Keratinocyte (primary cell): Measurements from ENCODE around the gene VWC2L. TPM values are rescaled to one million over a fixed set of nuclear protein-coding genes. Genes with fewer than 3 reads are reported as not detected.

Experiments
- DNase-seq: peaks from one replicate; pipeline ENCODE4 v3.0.0-alpha.2; 2011; ENCODE audit warnings: low read depth, missing footprints, low spot score
- FAIRE-seq: peaks from 2 replicates; lab custom pipeline; 2011; peaks lifted over from hg19 to GRCh38; lab: Jason Lieb, UNC
- H2AFZ ChIP-seq: 2 replicates; pipeline ENCODE4 v1.6.0; 2012; ENCODE audit warnings: low read length, control low read depth, inconsistent platforms; ENCODE audit not compliant: control insufficient read depth
- H3K27ac ChIP-seq: 2 replicates; pipeline ENCODE4 v1.5.1; 2011; ENCODE audit warnings: low read length; ENCODE audit not compliant: control insufficient read depth, insufficient read depth
- H3K27me3 ChIP-seq: 3 replicates; pipeline ENCODE4 v1.6.0; 2011; ENCODE audit warnings: low read length; ENCODE audit not compliant: control insufficient read depth, insufficient read depth; ENCODE audit errors: extremely low read depth
- H3K36me3 ChIP-seq, 2 experiments: 2 replicates in 1 of 2; 3 replicates in 1 of 2; pipeline ENCODE4 v1.5.1; 2011; ENCODE audit warnings: low read length in 2 of 2, mild to moderate bottlenecking in 1 of 2; ENCODE audit not compliant: control insufficient read depth in 2 of 2, insufficient read depth in 2 of 2; ENCODE audit errors: extremely low read depth in 1 of 2
- H3K4me1 ChIP-seq: 3 replicates; pipeline ENCODE4 v1.5.1; 2011; ENCODE audit warnings: low read length; ENCODE audit not compliant: control insufficient read depth, insufficient read depth; ENCODE audit errors: extremely low read depth
- H3K4me2 ChIP-seq: 3 replicates; pipeline ENCODE4 v1.6.0; 2011; ENCODE audit warnings: low read depth, low read length; ENCODE audit not compliant: control insufficient read depth, insufficient read depth; ENCODE audit errors: extremely low read depth
- H3K4me3 ChIP-seq, 3 experiments: fragments of 200-600 bp in 1 of 3; sonication (generic) in 1 of 3; 2 replicates in 2 of 3; 3 replicates in 1 of 3; pipeline ENCODE4 v1.5.1; 2011 to 2016; ENCODE audit warnings: low read length in 3 of 3, mild to moderate bottlenecking in 3 of 3, control low read depth in 2 of 3, inconsistent platforms in 1 of 3, low read depth in 1 of 3, mixed read lengths in 1 of 3, mixed run types in 1 of 3, moderate library complexity in 1 of 3; ENCODE audit not compliant: control insufficient read depth in 2 of 3, insufficient read depth in 2 of 3; ENCODE audit errors: extremely low read depth in 1 of 3
- H3K79me2 ChIP-seq: 2 replicates; pipeline ENCODE4 v1.6.0; 2012; ENCODE audit warnings: low read length; ENCODE audit not compliant: control insufficient read depth, insufficient read depth
- H3K9ac ChIP-seq: 3 replicates; pipeline ENCODE4 v1.6.0; 2011; ENCODE audit warnings: low read length; ENCODE audit not compliant: control insufficient read depth, insufficient read depth; ENCODE audit errors: extremely low read depth
- H3K9me1 ChIP-seq: 3 replicates; pipeline ENCODE4 v1.6.0; 2011; ENCODE audit warnings: low read length; ENCODE audit not compliant: control insufficient read depth, insufficient read depth; ENCODE audit errors: extremely low read depth
- H3K9me3 ChIP-seq: 2 replicates; pipeline ENCODE4 v1.5.1; 2012; ENCODE audit warnings: low read depth, low read length; ENCODE audit not compliant: control insufficient read depth
- H4K20me1 ChIP-seq: 3 replicates; pipeline ENCODE4 v1.6.0; 2011; ENCODE audit warnings: low read length; ENCODE audit not compliant: control insufficient read depth, insufficient read depth; ENCODE audit errors: extremely low read depth
- CTCF ChIP-seq, 3 experiments: IDR thresholded peaks in 1 of 3; conservative IDR thresholded peaks in 1 of 3; optimal IDR thresholded peaks in 1 of 3; 2 replicates in 2 of 3; 3 replicates in 1 of 3; pipeline versions ENCODE3 to v1.5.1; 2011; ENCODE audit warnings: low read length in 3 of 3, mild to moderate bottlenecking in 3 of 3, moderate library complexity in 2 of 3, control low read depth in 1 of 3, inconsistent platforms in 1 of 3; ENCODE audit not compliant: insufficient read depth in 2 of 3; ENCODE audit errors: extremely low read depth in 1 of 3
- EZH2 ChIP-seq: IDR thresholded peaks from one replicate; pipeline ENCODE4 v1.6.1; 2012; ENCODE audit warnings: inconsistent platforms, mild to moderate bottlenecking, low read length, moderate library complexity
- dilution Hi-C: fragments of 300-500 bp; cut with MboI; formaldehyde crosslinking; loops from one replicate; pipeline ENCODE4 v1.7.0; 2020; ENCODE audit warnings: low sequenced_read_pairs; ENCODE audit not compliant: extremely low pct_ligation_motif_present
- polyA plus RNA-seq, 5 experiments: library from polyadenylated mRNA; depleted of rRNA in 3 of 5; stranded (reverse) in 3 of 5; stranded (forward) in 1 of 5; unstranded in 1 of 5; fragments of >200 nt; gene quantifications; 1 replicate in 1 of 5; 2 replicates in 3 of 5; 3 replicates in 1 of 5; pipeline versions ENCODE4 v1.2.1 to v1.2.3, GENCODE V29; 2011 to 2012; ENCODE audit warnings: missing spikeins in 2 of 5, low read depth in 1 of 5, low replicate concordance in 1 of 5

The VWC2L gene
- polyA plus RNA-seq, 1 donor (not counting 4 experiments of a cell fraction or from before 2014, with no cell fraction given), result not detected

- no peaks in the 10 kb centered on the region for H3K79me2 ChIP-seq
- no peaks in the 10 kb centered on the region for H3K4me1 ChIP-seq
- no peak overlapping the region for H3K4me2 ChIP-seq
- no peaks in the 10 kb centered on the region for H4K20me1 ChIP-seq
- H3K4me3 ChIP-seq, result no peak overlapping the region
- DNase-seq, result no peak
- no peak for FAIRE-seq
- H3K27me3 ChIP-seq, result no peaks in the 10 kb centered on the region
- no peak for TF ChIP-seq CTCF (optimal IDR thresholded peaks at IDR 0.05 in 1 of 3, IDR thresholded peaks at IDR 0.05 in 1 of 3, conservative IDR thresholded peaks at IDR 0.05 in 1 of 3; ENCODE audit: extremely low read depth in 1 of 3, insufficient read depth in 2 of 3, low read length in 3 of 3)
- no peak for TF ChIP-seq EZH2
- no peak overlapping the region for H3K27ac ChIP-seq
- no peaks in the 10 kb centered on the region for H3K9me1 ChIP-seq
- H3K9ac ChIP-seq, result no peak overlapping the region
- no peaks in the 10 kb centered on the region for H3K9me3 ChIP-seq
- no peaks in the 10 kb centered on the region for H3K36me3 ChIP-seq
- dilution Hi-C loops, result no loop called here
- no peak overlapping the region for H2AFZ ChIP-seq
Measured at GRCh38 chr2:214482728-214483127, 71.9 kb downstream of the VWC2L start.

GRCh38 chr2:214484239-214484638, 73.4 kb downstream of the VWC2L start:
- FAIRE-seq (no peak), DNase-seq (no peak)
- H3K4me3 ChIP-seq, result no peak overlapping the region
- no peak overlapping the region for H3K4me2 ChIP-seq
- no peaks in the 10 kb centered on the region for H3K36me3 ChIP-seq
- H2AFZ ChIP-seq, result no peak overlapping the region
- no peaks in the 10 kb centered on the region for H3K9me3 ChIP-seq
- H3K9ac ChIP-seq, result no peak overlapping the region
- no peak overlapping the region for H3K27ac ChIP-seq
- H3K4me1 ChIP-seq, result no peaks in the 10 kb centered on the region
- H3K27me3 ChIP-seq, result no peaks in the 10 kb centered on the region
- no peak for TF ChIP-seq EZH2
- TF ChIP-seq CTCF (optimal IDR thresholded peaks at IDR 0.05 in 1 of 3, IDR thresholded peaks at IDR 0.05 in 1 of 3, conservative IDR thresholded peaks at IDR 0.05 in 1 of 3; ENCODE audit: extremely low read depth in 1 of 3, insufficient read depth in 2 of 3, low read length in 3 of 3), result no peak
- dilution Hi-C loops, result no loop called here
- H3K79me2 ChIP-seq, result no peaks in the 10 kb centered on the region
- no peaks in the 10 kb centered on the region for H3K9me1 ChIP-seq
- no peaks in the 10 kb centered on the region for H4K20me1 ChIP-seq
